Left ventricle myocardium inferior (tissue), 1 donor: ENCODE results near the gene NFIB. TPM values are rescaled to one million over a fixed set of nuclear protein-coding genes. Genes with fewer than 3 reads are reported as not detected.
A peak's percentile ranks its signal among the peaks of the same experiment; 100 is the strongest.

Source experiments
- DNase-seq: peaks from one replicate; pipeline ENCODE4 v3.0.0-alpha.2; 2020
- H3K27ac ChIP-seq: fragments of 200-600 bp; replicated peaks from 2 replicates; pipeline ENCODE4 v1.8.0; 2021
- H3K27me3 ChIP-seq: fragments of 200-600 bp; 2 replicates; pipeline ENCODE4 v1.8.0; 2021; ENCODE audit warnings: low read depth
- H3K36me3 ChIP-seq: fragments of 200-600 bp; 2 replicates; pipeline ENCODE4 v1.8.0; 2021
- H3K4me1 ChIP-seq: fragments of 200-600 bp; 2 replicates; pipeline ENCODE4 v1.8.0; 2021
- H3K4me3 ChIP-seq: fragments of 200-600 bp; 2 replicates; pipeline ENCODE4 v1.8.0; 2021; ENCODE audit warnings: mild to moderate bottlenecking, moderate library complexity
- H3K9me3 ChIP-seq: fragments of 200-600 bp; replicated peaks from 2 replicates; pipeline ENCODE4 v1.8.0; 2021
- CTCF ChIP-seq: fragments of 200-600 bp; IDR thresholded peaks from 2 replicates; pipeline ENCODE4 v1.8.0; 2021; ENCODE audit warnings: antibody characterized with exemption, mild to moderate bottlenecking, borderline replicate concordance
- intact Hi-C: fragments of 100-400 bp; cut with micrococcal nuclease; formaldehyde crosslinking; loops from one replicate; pipeline ENCODE4 v1.11.0; 2022
- total RNA-seq: library from RNA; stranded (reverse); fragmentation: NEBNext Ultra II Directional; extraction: Animal tissue kit (Norgen Biotek cat#: 25700); gene quantifications from one replicate; pipeline ENCODE4 v1.2.1, GENCODE V29; 2021
- donor health status: DM: no; HTN: yes; CAD: no; lungs with severe emphysema.

NFIB gene
- total RNA-seq, 1 donor from 2014 or later = 110 TPM

GRCh38 chr9:14165376-14166035 lies 148.4 kb downstream of the NFIB start:
- Histone ChIP-seq H3K4me3 (no peak overlapping the region), H3K9me3 (no peaks in the 10 kb centered on the region), H3K4me1 (peaks cover 93% of the 10 kb centered on the region), H3K36me3 (no peaks in the 10 kb centered on the region), H3K27me3 (no peaks in the 10 kb centered on the region), H3K27ac (peak overlapping the region; percentile 42)
- TF ChIP-seq CTCF = no peak
- no peak for DNase-seq
- intact Hi-C loops = no loop called here

GRCh38 chr9:14164908-14165307 lies 149.0 kb downstream of the NFIB start:
- no peak overlapping the region for H3K4me3 ChIP-seq
- H3K27ac ChIP-seq = peak overlapping the region; percentile 42
- peaks cover 93% of the 10 kb centered on the region for H3K4me1 ChIP-seq
- DNase-seq = no peak
- H3K27me3 ChIP-seq = no peaks in the 10 kb centered on the region
- no peak for TF ChIP-seq CTCF
- no peaks in the 10 kb centered on the region for H3K36me3 ChIP-seq
- intact Hi-C loops = no loop called here
- H3K9me3 ChIP-seq = no peaks in the 10 kb centered on the region

GRCh38 chr9:14159440-14160216 lies 154.3 kb downstream of the NFIB start:
- no peak for DNase-seq
- intact Hi-C loops = no loop called here
- Histone ChIP-seq H3K36me3 (peaks cover 2% of the 10 kb centered on the region), H3K9me3 (no peaks in the 10 kb centered on the region), H3K27ac (peak overlapping the region; percentile 17), H3K27me3 (no peaks in the 10 kb centered on the region), H3K4me3 (no peak overlapping the region), H3K4me1 (peaks cover 97% of the 10 kb centered on the region)
- TF ChIP-seq CTCF = no peak

GRCh38 chr9:14158916-14159315 lies 155.0 kb downstream of the NFIB start:
- no peak for DNase-seq
- Histone ChIP-seq H3K9me3 (no peaks in the 10 kb centered on the region), H3K36me3 (peaks cover 5% of the 10 kb centered on the region), H3K27me3 (no peaks in the 10 kb centered on the region), H3K27ac (no peak overlapping the region), H3K4me3 (no peak overlapping the region), H3K4me1 (peaks cover 97% of the 10 kb centered on the region)
- intact Hi-C loops = no loop called here
- TF ChIP-seq CTCF = no peak

GRCh38 chr9:14158136-14158813 lies 155.7 kb downstream of the NFIB start:
- H3K4me1 ChIP-seq = peaks cover 97% of the 10 kb centered on the region
- no peak for TF ChIP-seq CTCF
- no peak for DNase-seq
- H3K27me3 ChIP-seq = no peaks in the 10 kb centered on the region
- no peak overlapping the region for H3K4me3 ChIP-seq
- intact Hi-C loops = no loop called here
- no peaks in the 10 kb centered on the region for H3K9me3 ChIP-seq
- H3K36me3 ChIP-seq = peaks cover 5% of the 10 kb centered on the region
- no peak overlapping the region for H3K27ac ChIP-seq
